Epithelial cell of proximal tubule (primary cell): ENCODE data around the gene PEAK3. TPM values are rescaled to one million over a fixed set of nuclear protein-coding genes. Genes with fewer than 3 reads are reported as not detected.

Source experiments
- DNase-seq: peaks from one replicate; pipeline ENCODE4 v3.0.0-alpha.2; 2011; ENCODE audit warnings: low read depth
- H3K4me3 ChIP-seq: 2 replicates; pipeline ENCODE4 v1.5.1; 2011; ENCODE audit warnings: low read depth, mild to moderate bottlenecking, low read length
- total RNA-seq: library from RNA; depleted of rRNA; stranded (reverse); fragments of >200 nt; gene quantifications from 2 replicates; pipeline ENCODE4 v1.2.3, GENCODE V29; 2015
- TF ChIP-seq, protein P1 (sequence below): conservative IDR thresholded peaks from 2 replicates; pipeline ENCODE4 v1.5.1; 2012; ENCODE audit warnings: low read depth, mild to moderate bottlenecking, low read length

PEAK3 gene
- total RNA-seq, 1 donor from 2014 or later = not detected

DNA sequence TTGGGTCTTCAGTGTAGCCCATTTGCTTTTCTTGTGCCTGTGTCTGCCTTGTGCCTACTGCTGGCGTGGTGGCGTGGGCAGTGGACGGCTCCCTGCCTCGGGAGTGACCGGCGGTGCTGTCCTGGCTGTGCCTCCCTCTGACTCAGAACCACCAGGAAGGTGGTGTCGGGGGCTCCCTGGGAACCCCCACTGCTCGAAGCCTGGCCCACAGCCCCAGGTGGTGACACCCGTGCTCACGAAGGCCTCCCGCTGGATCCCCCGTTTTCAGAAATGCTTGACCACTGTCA, 37.9 kb downstream of the PEAK3 start:
- H3K4me3 ChIP-seq = no peak overlapping the region
- TF ChIP-seq, protein P1, sequence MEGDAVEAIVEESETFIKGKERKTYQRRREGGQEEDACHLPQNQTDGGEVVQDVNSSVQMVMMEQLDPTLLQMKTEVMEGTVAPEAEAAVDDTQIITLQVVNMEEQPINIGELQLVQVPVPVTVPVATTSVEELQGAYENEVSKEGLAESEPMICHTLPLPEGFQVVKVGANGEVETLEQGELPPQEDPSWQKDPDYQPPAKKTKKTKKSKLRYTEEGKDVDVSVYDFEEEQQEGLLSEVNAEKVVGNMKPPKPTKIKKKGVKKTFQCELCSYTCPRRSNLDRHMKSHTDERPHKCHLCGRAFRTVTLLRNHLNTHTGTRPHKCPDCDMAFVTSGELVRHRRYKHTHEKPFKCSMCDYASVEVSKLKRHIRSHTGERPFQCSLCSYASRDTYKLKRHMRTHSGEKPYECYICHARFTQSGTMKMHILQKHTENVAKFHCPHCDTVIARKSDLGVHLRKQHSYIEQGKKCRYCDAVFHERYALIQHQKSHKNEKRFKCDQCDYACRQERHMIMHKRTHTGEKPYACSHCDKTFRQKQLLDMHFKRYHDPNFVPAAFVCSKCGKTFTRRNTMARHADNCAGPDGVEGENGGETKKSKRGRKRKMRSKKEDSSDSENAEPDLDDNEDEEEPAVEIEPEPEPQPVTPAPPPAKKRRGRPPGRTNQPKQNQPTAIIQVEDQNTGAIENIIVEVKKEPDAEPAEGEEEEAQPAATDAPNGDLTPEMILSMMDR = no peak
- no peak for DNase-seq

DNA sequence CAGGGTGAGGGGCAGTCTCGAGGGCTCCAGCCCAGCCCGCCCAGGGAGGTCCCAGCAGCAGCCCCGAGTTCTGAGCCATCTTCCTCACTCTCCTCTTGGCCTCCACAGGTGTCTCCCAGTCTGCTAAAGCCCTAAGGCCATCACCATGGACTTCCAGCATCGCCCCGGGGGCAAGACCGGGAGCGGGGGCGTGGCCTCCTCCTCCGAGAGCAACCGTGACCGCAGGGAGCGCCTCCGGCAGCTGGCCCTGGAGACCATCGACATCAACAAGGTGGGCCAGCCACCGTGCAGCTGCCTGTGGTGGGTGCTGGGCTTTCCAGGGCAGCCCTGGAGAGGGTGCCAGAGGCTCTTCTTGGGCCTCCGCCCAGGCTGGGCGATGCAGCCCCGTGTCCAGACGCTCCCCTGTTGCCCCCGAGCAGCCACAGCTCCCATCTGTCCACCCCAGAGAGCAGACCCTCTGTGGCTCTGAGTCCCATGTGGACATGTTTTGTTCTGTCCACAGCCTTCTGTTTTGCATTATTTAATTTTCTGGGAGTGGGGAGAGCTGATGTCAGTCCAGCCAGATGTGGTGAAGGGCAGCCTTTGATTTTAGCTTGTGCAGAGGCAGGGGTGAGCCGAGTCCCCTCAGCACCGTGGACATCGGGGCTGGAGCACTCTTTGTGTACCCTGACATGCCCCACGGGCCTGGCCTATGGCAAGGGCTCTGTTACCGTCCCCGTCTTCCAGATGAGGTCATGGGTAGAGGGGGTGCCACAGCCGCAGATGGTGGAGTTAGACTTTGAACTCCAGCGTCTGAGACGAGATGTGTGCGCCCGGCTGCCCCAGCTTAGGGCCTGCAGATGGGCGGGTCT, 38.5 kb downstream of the PEAK3 start:
- no peak overlapping the region for H3K4me3 ChIP-seq
- TF ChIP-seq, protein P1 = no peak
- no peak for DNase-seq

DNA sequence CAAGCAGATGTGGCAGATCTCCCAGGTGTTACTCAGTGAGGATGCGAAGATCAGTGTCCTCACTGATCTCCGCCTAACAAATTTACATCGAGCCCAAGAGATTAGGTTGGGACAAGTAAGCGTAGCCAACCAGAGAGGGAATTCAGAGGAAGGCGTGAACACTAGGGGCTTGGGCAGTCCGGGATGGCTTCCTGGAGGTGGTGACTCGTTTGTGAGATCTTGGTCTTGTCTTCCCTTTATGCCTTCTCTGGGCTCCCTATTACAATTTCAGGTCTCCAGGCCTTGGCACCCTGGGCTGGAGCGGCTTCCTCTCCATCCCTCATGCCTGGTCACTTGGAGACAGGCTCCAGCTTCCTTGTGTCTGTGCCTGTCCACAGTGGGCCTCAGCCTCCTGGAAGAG, 39.2 kb downstream of the PEAK3 start:
- TF ChIP-seq, protein P1 = no peak
- no peak for DNase-seq
- H3K4me3 ChIP-seq = no peak overlapping the region

DNA sequence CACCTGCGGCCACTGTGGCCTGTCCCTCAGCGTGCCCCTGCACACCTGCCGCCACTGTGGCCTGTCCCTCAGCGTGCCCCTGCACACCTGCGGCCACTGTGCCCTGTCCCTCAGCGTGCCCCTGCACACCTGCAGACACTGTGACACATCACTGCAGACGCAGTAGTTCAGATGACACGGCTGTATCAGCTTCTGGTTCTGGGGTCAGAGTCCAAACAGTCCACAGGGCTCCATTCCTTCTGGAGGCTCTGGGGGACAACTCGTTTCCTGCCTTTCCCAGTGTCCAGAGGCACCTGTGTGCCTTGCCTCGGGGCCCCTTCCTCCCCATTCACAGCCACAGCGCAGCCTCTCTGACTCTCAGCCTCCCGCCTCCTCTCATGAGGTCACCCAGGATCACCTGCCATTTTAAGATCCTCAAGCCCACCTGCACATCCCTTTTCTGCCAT, 39.9 kb downstream of the PEAK3 start:
- no peak overlapping the region for H3K4me3 ChIP-seq
- TF ChIP-seq, protein P1 = no peak
- DNase-seq = no peak

DNA sequence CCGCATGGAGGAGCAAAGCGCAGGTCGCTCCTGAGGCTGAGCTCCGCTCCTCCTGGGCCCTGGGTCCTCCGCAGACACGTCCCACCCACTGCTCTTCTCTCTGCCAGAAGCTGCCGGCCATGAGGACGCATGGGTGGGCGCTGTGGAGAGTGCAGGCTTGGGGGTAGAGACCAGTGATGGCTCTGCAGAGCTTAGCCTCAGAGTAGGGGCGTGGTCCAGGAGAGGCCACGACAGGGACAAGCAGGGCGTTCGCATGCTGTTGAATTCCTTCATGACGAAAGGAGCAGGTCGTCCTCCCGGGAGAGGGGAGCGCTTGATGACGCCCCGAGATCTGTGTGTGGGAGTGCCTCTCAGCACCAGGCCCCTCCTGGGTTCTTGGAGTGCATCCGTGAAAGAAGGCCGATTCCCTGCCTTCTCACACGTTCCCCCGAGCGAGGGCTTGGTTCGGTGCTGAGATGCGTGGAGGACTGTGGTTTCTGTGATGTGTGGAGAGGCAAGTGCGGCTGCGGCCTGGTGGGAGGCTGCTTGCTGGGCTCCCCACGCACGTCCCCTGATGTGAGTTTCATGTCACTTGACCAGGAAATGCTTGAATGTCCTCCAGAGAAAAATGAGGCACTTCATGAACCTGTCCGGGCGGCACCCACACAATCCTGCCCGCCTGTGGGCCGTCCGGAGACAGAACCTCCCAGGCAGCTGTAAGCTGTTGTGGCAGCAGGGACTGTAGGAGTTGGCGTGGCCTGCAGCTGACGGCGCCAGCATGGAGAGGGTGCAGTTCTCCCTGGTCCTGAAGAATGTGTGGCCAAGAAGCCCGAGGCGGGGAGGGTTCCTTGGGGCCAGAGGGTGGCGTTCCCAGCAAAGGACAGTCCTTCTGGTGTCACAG, 40.9 kb downstream of the PEAK3 start:
- H3K4me3 ChIP-seq = no peak overlapping the region
- TF ChIP-seq, protein P1 = no peak
- no peak for DNase-seq

DNA sequence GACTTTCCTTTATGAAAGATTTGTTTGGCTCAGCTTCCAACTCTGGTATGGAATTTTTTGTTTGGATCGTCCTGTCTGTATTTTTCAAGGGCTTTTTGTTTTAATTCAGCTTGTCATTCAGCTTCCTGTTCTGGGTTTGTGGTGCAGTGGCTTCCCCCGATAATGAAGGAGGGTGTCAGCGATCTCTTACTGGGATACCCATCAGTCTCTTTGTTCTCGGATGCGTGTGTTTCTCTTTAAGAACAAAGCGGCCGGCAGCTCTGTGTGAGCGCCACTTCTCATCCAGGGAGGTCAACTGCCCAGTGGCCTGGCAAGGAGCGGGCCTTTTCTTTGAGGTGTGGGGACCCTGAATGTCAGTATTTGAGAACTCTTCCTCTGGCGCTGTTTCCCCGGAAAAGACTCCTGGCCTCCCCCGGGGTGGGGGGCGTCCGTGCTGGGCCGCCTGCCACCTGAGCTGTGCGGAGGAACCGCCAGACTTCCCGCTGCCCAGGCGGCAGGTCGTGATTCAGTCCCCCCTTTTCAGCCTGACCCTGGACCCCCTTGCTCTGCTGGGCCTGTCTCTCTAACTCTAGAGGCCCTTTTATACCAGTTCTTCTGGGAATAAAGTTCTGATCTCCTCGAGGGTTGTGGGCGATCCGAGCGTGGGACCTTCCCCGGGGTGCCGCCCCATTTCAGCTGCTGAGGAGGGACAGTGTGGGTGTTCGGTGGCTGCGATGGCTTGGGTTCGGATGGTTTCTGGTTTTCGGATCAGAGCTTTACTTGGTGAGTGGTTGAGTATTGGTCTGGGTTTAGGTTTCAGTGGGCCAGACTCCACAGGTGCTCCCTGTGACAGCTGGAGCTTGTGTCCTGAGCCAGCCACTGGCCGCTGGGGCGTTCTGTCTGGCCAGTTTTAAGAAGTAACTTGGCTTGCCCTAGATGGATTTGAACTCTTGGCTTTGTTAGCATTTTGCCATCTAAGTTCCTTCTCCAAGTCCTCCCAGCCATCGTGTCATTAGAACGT, 41.9 kb downstream of the PEAK3 start:
- DNase-seq = no peak
- H3K4me3 ChIP-seq = peak overlapping the region; percentile 58
- TF ChIP-seq, protein P1 = no peak
